ACC112 (cell line): Measurements from ENCODE around the gene KLF11.

Experiments used
- H2AFZ ChIP-seq: fragments of 200-600 bp; sonication (generic); one replicate; pipeline ENCODE4 v1.6.0; 2017; ENCODE audit warnings: antibody characterized with exemption, low read length; ENCODE audit not compliant: unreplicated experiment
- H3K27ac ChIP-seq: fragments of 200-600 bp; sonication (generic); 2 replicates; pipeline ENCODE4 v1.5.1; 2014; ENCODE audit warnings: low read depth, mild to moderate bottlenecking, antibody characterized with exemption, low read length, moderate library complexity
- H3K27me3 ChIP-seq: fragments of 200-600 bp; sonication (generic); 2 replicates; pipeline ENCODE4 v1.6.1; 2014; ENCODE audit warnings: mild to moderate bottlenecking, antibody characterized with exemption, low read length, moderate library complexity, mixed read lengths; ENCODE audit not compliant: insufficient read depth
- H3K36me3 ChIP-seq: fragments of 200-600 bp; sonication (generic); 2 replicates; pipeline ENCODE4 v1.6.1; 2016; ENCODE audit warnings: mild to moderate bottlenecking, antibody characterized with exemption, low read length, moderate library complexity, mixed read lengths; ENCODE audit not compliant: insufficient read depth
- H3K4me1 ChIP-seq: fragments of 200-600 bp; sonication (generic); one replicate; pipeline ENCODE4 v1.6.1; 2016; ENCODE audit warnings: low read length, mixed read lengths; ENCODE audit not compliant: insufficient read depth, unreplicated experiment, control insufficient read depth
- H3K4me3 ChIP-seq: fragments of 200-600 bp; sonication (generic); 2 replicates; pipeline ENCODE4 v1.5.1; 2014; ENCODE audit warnings: mild to moderate bottlenecking, low read depth, low read length
- H3K79me2 ChIP-seq: fragments of 200-600 bp; sonication (generic); one replicate; pipeline ENCODE4 v1.6.0; 2016; ENCODE audit warnings: low read length; ENCODE audit not compliant: control insufficient read depth, unreplicated experiment, insufficient read depth

The KLF11 gene

DNA sequence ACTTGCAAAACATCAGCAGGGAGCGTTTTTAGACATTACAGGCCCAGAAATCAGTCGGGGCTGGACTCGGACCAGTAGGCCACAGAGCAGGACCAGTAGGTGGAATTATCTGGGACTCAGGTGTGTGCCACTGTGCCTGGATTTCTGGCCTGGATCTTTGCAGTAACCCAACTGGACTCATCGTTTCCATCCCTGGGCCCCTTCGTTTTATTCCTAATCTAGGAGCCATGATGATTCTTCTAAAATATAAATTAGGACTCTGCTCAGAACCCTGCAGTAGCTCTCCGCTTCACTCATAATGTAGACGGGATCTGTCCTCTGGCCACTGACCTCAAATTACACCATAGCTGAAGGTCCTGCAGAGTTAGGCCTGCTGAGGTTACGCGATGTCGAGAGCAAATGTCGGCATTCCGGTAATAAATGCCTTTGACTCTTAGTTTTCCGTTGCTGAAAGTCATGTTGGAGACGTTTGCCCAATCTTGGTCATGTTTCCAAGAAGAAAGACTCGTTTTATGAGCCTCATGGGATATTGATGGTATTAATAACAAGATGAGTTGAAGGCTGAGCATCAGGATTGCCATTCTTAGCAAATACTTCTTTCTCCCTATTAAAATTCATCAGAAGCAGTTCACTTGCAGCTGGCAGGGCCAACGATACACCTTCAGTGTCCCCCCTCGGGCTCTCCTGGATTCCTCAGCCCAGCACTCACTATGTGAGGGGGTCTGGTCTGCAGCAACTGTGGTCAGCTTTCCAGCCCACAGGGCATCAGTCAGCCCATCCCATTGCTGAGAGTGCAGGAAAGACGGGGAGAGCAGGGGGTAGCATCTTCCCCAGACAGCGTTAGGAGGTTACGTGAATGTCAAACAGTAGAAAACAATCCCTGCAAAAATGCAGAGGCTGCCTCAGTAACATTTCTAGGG is 39.9 kb upstream of the KLF11 start:
- no peak overlapping the region for H3K27ac ChIP-seq
- no peaks in the 10 kb centered on the region for H3K36me3 ChIP-seq
- peaks cover 10% of the 10 kb centered on the region for H3K4me1 ChIP-seq
- H3K27me3 ChIP-seq, result no peaks in the 10 kb centered on the region
- no peak overlapping the region for H3K4me3 ChIP-seq
- H3K79me2 ChIP-seq, result no peaks in the 10 kb centered on the region
- H2AFZ ChIP-seq, result no peak overlapping the region

DNA sequence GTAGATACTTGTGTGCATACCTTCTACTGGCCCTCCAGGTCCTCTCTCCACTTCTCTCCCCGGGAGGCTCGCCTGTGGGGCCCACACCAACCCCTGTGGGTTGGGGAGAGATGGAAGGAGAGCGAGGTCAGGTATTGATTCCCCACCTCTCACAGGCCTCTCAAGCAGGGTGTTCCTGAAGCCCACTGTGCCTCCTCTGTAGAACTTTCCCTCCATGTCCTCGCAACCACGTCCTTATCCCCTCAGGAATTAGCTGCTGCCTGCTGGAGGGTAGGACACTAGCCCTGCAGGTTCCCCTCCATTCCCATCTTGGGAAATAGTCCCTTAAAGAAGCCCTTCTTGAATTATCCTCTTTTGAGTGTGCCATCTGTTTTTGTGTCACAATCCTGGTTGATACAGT is 38.9 kb upstream of the KLF11 start:
- Histone ChIP-seq H3K4me3 (no peak overlapping the region), H3K36me3 (no peaks in the 10 kb centered on the region), H3K27me3 (no peaks in the 10 kb centered on the region), H3K4me1 (peaks cover 12% of the 10 kb centered on the region), H3K79me2 (no peaks in the 10 kb centered on the region), H2AFZ (no peak overlapping the region), H3K27ac (no peak overlapping the region)

DNA sequence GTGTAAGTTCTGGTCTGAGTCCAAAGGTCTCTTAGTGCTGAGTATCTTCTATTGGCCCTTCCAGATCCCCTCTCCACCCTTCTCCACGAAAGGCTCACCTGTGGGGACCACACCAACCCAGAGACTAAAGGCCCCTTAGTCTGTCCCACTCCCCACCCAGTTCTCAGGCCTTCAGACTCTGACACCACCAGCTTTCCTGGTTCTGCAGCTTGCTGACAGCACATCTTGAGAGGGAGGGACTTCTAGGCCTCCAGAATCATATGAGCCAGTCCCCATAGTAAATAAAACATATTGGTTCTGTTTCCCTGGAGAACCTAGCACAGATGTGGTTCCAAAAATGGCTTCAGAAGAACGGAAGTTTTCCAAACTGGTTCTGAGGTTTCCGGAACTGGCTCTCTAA is 38.5 kb upstream of the KLF11 start:
- H3K79me2 ChIP-seq, result no peaks in the 10 kb centered on the region
- H3K27ac ChIP-seq, result no peak overlapping the region
- no peak overlapping the region for H2AFZ ChIP-seq
- peaks cover 15% of the 10 kb centered on the region for H3K4me1 ChIP-seq
- H3K27me3 ChIP-seq, result no peaks in the 10 kb centered on the region
- H3K4me3 ChIP-seq, result no peak overlapping the region
- H3K36me3 ChIP-seq, result no peaks in the 10 kb centered on the region

DNA sequence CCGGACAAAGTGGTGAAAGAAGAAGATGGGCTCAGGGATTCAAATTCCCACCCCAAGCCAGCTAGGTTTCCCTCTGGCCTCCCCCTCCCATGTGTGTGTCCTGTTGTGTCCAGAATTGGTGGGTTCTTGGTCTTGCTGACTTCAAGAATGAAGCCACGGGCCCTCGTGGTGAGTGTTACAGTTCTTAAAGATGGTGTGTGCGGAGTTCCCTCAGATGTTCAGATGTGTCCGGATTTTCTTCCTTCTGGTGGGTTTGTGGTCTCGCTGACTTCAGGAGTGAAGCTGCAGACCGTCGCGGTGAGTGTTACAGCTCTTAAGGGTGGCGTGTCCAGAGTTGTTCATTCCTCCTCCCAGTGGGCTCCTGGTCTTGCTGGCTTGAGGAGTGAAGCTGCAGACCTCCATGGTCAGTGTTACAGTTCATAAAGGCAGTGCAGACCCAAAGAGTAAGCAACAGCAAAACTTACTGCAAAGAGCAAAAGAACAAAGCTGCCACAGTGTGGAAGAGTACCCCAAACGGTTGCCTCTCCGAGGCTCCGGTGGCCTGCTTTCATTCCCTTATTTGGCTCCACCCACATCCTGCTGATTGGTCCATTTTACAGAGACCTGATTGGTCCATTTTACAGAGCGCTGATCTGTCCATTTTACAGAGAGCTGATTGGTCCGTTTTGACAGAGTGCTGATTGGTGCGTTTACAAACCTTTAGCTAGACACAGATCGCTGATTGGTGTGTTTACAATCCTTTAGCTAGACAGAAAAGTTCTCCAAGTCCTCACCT is 37.7 kb upstream of the KLF11 start:
- no peaks in the 10 kb centered on the region for H3K79me2 ChIP-seq
- H3K36me3 ChIP-seq, result no peaks in the 10 kb centered on the region
- peaks cover 22% of the 10 kb centered on the region for H3K4me1 ChIP-seq
- no peaks in the 10 kb centered on the region for H3K27me3 ChIP-seq
- no peak overlapping the region for H2AFZ ChIP-seq
- H3K27ac ChIP-seq, result no peak overlapping the region
- no peak overlapping the region for H3K4me3 ChIP-seq

DNA sequence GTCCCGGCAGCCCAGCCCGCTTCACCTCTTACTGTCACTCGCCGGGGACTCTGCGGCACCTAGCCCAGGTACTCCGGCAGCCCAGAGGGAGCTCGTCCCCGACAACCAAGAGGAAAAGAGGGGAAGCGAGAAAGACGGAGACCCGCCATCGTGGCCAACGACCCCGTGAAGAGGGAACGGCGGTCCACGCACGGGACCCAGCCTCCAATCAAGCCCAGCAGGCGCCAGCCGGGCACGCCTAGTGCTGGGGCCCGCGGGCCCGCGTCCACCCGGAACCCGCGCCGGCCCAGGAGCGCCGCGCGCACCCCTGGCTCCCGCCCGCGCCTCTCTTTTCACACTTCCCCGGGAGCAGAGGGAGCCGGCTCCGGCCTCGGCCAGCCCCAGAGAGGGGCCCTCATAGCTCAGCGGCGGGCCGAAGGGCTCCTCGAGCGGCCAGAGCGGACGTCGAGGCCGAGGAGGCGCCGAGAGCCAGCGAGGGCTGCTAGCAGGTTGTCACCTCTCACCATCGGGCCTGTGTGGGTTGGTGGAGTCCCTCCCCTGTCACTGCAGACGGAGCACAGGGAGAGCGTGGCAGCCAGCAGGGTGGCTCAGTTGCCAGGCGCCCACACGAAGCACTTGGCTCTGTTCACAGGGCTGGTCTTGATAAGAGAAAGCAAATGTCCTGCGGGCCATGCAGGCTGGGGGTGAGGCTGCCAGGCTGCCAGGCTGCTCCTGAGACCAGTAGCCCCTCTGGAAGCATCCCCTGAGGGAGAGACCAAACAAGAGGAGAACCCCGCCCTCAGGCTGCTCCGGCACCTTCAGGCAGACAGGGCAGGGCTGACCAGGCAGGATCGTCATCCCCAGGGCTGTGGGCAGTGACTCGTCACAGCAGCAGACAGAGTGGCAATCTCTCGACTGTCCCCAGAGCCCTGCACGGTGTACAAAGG is 36.9 kb upstream of the KLF11 start:
- Histone ChIP-seq H3K79me2 (no peaks in the 10 kb centered on the region), H3K27ac (no peak overlapping the region), H3K36me3 (no peaks in the 10 kb centered on the region), H3K27me3 (no peaks in the 10 kb centered on the region), H2AFZ (no peak overlapping the region), H3K4me3 (no peak overlapping the region), H3K4me1 (peaks cover 22% of the 10 kb centered on the region)

DNA sequence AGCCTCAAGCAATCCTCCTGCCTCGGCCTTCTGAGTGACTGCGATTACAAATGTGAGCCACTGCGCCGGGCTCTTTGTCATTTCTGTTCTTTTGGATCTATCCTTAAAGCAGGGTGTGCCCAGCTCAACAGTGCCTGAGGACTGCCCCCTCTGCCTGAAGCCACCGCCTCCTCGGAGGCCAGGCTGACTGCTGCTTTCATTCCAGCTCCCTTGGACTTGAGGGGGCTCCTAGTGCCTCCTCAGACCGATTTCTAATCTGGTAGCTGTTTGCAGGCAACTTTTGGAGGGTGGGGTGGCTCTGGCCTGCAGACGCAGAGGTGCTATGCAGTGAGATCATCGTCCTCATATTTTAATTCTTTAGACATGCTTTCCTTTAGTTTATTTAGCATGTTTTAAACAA is 35.9 kb upstream of the KLF11 start:
- Histone ChIP-seq H2AFZ (no peak overlapping the region), H3K4me3 (no peak overlapping the region), H3K27ac (no peak overlapping the region), H3K4me1 (peaks cover 22% of the 10 kb centered on the region), H3K79me2 (no peaks in the 10 kb centered on the region), H3K27me3 (no peaks in the 10 kb centered on the region), H3K36me3 (no peaks in the 10 kb centered on the region)

DNA sequence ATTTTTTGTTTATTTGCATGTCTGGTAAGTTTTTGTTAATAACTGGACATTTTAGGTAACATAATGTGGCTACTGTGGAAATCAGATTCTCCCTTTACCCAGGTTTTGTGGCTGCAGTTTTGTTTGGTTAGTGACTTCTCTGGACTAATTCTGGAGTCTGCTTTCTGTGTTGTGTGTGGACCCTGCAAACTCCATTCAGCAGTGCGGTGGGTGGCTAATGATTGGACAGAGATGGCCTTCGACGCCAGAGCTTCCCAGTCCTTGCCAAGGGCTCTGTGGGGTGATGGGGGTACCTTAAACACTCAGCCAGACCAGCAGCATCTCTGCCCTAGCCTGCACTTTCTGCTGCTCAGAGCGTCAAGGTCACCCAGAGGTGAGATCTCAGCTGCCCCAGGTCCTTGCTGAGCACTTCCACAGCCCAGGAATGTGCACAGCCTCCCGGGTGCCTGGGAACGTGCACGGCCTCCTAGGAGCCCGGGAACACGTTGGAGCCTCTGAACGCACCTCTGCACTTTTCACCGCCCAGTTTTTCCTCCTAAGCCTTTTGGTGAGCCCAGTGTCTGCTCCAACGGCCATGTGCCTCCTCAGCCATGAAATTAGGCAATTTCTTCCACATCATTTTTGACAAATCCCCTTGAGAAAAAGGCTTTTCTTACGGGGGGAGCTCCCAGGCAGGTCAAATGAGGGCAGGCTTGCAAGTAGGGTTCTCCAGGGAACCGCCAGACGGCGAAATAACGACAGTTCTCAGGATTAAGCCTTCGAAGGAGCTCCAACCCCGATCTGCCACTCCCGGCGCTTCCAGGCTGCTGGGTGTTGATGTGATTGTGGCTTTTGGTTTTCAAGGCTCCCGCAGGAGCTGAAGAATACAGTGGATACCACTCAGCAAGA is 35.2 kb upstream of the KLF11 start:
- Histone ChIP-seq H2AFZ (peak overlapping the region; percentile 12), H3K36me3 (no peaks in the 10 kb centered on the region), H3K79me2 (no peaks in the 10 kb centered on the region), H3K27ac (no peak overlapping the region), H3K4me1 (peaks cover 22% of the 10 kb centered on the region), H3K4me3 (peak overlapping the region; percentile 4; the same call in 1 of the 2 replicates), H3K27me3 (no peaks in the 10 kb centered on the region)

DNA sequence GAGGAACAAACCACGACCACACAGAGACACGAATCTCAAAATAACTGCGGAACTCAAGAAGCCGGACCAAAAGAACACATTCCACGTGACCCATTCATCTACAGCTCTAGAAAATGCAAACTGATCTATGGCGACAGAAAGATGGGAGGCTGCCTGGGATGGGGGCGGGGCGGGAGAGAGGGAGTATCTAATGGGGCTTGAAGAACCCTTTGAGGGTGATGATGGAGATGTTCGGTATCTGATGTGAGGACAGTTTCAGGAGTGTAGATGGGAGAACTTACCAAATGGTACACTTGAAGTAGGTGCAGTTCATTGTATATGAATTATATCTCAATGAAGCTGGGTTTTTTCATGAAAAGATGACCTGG is 34.6 kb upstream of the KLF11 start:
- Histone ChIP-seq H3K4me1 (peaks cover 22% of the 10 kb centered on the region), H3K27ac (no peak overlapping the region), H3K4me3 (peak overlapping the region; percentile 4; the same call in 1 of the 2 replicates), H3K27me3 (no peaks in the 10 kb centered on the region), H2AFZ (peak overlapping the region; percentile 12), H3K36me3 (no peaks in the 10 kb centered on the region), H3K79me2 (no peaks in the 10 kb centered on the region)

DNA sequence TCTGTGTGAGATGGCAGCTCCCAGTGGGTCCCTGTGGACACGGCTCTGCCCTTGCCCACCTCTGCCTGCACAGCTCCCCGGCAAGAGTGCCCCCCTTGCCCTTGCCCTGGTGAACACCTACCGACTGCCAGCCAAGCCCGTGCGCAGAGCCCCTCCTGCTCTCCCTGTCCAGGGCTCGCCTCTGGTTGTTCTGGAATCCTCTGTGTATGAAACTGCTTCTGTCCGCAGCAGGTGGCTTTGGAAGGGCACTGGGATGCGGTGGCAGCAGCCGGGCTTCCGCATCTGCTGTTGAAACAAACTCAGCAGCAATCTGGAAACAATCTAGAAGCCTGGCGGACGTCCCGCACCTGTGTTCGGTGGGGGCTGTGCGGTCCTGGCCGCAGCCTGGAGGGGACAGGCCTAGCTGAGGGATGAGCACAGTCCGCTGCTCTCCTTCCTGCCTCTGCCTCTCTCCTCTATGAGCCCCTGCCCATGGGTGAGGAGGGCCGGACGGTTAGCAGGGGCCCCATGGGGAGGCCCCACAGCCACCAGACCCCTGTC is 34.0 kb upstream of the KLF11 start:
- H3K79me2 ChIP-seq, result no peaks in the 10 kb centered on the region
- H3K4me1 ChIP-seq, result peaks cover 22% of the 10 kb centered on the region
- no peaks in the 10 kb centered on the region for H3K36me3 ChIP-seq
- H3K27me3 ChIP-seq, result no peaks in the 10 kb centered on the region
- no peak overlapping the region for H3K4me3 ChIP-seq
- H2AFZ ChIP-seq, result no peak overlapping the region
- no peak overlapping the region for H3K27ac ChIP-seq
